HG02798 (cell line): ENCODE measurements around the gene ZNF428.
A peak's percentile ranks its signal among the peaks of the same experiment; 100 is the strongest.
"Not testable (repeated sequence)": the region's sequence is repeated elsewhere in the genome, so short reads cannot be mapped to it uniquely, and the experiment has no call there.

Experiments
- ATAC-seq: cut with Tn5 transposase; IDR thresholded peaks from one replicate; pipeline ENCODE4 v1.9.1; 2021; ENCODE audit warnings: mild to moderate bottlenecking; ENCODE audit not compliant: unreplicated experiment, poor library complexity

ZNF428 gene, protein sequence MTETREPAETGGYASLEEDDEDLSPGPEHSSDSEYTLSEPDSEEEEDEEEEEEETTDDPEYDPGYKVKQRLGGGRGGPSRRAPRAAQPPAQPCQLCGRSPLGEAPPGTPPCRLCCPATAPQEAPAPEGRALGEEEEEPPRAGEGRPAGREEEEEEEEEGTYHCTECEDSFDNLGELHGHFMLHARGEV

DNA sequence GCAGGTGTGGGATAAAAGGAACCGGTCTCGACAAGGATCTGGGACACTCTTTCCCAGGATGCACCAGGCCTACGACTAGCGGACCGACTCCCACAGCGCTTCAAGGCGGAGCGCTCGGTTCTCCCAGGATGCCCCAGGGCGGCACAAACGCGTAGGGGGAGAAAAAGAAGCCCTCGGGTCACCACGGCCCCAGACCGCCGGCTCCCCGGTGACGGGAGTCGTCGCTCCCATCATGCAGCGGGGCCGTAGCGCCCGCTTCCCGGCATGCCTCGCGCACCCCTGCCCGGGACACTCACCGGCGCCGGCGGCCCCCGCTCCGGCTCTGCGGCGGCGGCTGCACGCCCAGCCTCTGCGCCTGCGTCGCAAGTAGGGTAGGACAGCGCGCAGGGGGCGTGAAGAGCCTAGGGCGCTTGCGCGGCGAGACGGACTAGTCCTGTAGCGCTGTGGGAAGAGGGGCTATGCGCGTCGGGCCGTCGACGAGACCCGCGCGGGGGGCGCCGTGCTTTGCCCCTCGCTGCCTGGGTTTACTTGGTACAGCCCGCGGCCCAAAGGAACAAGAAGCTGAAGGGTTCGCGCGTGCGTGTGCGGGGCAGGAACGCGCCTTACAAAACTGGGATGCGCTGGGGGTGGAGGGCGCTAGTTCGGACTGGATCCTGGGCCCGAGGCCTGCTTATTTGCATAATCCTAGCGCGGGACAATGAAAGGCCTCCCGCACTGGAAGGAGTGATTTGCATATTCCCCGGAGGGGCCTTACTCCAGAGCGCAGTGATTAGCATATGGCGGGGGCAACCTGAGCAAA lies at the start of gene ZNF428:
ZNF428 (minus strand) TSS at position 368 of the 799 bp plus-strand sequence. CDS start 5,325 bp downstream, outside the sequence.
- peak; percentile 89 for ATAC-seq

DNA sequence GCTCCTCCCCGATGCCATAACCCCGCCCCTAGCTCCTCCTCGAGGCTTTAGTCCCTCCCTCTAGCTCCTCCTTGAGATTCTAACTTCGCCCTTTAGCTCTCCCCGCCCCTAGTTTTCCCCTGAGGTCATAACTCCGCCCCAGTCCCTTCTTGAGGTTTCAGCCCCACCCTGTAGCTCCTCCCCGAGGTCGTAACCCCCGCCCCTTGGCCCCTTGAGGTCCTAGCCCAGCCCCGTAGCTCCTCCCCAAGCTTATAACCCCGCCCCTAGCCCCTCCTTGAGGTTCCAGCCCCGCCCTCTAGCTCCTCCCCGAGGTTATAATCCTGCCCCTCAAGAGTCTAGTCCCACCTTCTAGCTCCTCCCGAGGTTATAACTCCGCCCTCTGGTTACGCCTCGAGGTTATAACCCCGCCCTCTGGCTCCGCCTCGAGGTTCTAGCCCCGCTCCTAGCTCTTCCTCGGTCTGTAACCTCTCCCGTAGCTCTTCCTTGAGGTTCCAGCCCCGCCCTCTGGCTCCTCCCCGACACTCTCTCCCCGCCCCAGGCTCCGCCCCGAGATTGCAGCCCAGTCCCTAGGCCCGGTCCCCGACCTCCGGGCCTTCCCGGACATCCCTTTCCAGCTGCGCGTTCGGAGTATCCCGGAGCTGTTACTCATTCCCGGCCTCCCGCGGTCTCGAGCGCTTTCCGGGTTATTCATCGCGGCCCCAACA lies 49.1 kb upstream of the ZNF428 start:
- peak; percentile 91 for ATAC-seq

DNA sequence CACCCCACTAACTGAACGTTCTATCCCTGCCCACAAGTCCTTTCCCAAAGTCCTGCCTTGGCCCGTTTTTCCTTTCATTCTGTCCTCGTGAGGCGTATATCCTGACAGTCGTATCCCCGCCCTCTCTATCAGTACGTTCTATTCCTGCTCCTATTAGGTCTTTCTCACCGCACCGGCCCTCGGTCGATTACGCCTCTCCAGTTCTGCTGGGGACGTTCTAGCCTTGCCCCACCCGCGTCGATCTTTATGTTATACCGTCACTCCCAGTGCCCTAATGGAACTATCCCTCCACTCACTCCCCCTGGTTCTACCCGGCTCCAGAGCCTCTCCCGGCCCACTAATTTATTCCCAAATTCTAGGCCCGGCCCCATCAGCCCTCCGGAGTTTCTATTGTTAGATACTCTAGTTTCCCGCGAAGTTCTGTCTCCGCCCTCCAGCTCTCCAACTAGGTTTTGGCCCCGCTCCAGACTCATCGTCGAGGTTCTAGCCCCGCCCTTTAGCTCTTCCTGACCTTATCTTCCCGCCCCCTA lies 48.5 kb upstream of the ZNF428 start:
- ATAC-seq = no peak

DNA sequence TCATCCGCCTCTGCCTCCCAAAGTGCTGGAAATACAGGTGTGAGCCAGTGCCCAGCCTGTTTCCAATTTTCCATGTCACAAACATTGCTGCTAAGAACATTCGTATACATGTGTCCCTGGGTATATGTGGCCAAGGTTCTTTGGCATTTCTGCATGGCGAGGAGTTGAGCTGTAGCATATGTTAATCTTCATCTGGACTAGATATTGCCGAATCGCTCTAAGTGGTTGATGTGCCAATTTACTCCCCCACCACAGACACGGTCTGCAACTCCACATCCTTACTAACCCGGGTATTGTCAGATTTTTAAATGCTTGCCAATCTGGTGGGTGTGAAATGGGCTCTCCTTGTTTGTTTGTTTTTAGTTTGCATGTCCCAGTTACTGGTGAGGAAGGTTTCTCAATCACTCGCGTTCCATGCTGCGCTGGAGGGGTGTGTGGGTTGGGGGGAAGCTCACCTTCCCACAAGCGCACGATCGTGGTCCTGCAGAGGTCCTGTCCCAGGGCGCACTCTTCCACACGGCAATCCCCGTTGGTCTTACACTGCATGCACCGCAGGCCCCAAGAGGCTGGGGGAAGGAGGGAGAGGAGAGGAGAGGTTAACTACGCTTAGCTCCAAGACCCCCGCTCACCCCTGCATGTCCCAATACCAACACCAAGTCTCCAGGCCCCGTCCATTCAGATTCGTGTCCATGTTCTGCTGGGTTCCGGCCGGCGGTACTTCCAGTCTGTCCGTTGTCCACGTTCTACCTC lies 47.9 kb upstream of the ZNF428 start:
- no peak for ATAC-seq

DNA sequence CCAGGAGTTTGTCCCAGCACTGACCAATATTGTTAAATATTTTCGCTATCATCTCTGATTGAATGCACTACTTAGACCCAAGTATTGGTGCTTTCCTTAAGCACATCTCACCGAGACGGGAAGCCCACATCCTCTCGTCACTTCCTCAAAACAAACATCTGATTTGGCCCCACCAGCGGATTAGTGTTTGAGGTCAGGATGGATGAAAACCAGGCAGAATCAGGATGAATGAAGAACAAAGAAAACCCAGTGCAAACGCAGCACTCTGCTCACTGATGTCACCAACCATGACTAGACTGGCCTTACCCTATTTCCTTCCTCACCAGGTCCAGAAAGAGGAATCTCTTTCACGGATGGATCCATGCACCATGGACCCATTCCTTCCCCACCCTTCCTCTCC lies 44.6 kb upstream of the ZNF428 start:
- no peak for ATAC-seq

DNA sequence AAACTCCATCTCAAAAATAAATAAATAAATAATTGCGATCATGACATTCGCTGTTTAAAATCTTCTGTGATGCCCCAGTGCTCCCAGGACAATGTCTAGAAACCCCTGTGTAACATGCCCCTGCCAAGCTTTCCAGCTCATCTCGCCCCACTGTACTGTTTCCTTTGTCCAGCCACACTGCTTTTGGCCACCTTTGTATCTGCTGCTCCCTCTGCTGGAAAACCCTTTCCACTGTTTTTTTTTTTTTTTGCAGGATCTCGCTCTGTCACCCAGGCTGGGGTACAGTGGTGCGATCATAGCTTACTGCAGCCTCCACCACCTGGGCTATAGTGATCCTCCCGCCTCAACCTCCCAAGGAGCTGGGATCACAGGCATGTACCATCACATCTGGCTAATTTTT lies 43.1 kb upstream of the ZNF428 start:
- ATAC-seq = no peak

DNA sequence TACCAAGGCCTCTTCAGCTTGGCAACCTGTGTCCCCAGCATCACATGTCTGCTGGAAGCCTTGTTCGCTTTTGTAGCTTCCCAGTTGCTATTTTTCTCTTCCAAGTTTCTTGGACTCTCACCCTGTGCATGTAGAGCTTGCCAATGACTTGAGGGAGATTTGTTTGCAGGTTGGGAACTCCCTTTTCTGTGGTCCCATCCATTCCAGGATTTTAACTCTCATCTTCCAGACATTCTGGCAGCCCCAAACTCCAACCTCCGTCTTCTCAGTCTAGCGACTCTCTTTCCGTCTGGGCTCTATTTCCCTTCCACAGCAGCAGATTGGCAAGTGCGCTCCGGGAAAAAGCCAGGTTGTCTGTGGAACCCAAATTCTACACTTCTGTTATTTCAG lies 41.5 kb upstream of the ZNF428 start:
- no peak for ATAC-seq

DNA sequence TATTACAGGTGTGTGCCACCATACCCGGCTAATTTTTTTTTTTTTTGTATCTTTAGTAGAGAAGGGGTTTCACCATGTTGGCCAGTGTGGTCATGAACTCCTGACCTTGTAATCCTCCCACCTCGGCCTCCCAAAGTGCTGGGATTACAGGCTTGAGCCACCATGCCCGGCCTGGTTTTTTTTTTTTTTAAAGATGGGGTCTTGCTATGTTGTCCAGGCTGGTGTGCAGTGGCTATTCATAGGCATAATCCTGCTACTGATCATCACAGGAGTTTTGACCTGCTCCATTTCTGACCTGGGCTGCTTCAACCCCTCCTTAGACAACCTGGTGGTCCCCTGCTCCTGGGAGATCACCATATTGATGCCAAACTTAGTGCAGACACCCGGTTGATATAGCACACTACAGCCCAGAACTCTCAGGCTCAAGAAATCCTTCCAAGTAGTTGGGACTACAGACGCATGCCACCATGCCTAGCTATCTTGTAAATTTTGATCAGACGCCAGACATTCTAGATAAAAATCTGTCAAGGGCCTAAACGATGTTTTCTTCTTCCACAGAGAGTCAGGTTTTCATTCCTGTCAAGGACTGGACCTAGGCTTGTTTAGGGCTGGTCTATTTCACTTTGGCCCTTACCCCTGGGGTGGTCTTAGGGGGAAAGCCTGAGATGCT lies 41.0 kb upstream of the ZNF428 start:
- no peak for ATAC-seq

DNA sequence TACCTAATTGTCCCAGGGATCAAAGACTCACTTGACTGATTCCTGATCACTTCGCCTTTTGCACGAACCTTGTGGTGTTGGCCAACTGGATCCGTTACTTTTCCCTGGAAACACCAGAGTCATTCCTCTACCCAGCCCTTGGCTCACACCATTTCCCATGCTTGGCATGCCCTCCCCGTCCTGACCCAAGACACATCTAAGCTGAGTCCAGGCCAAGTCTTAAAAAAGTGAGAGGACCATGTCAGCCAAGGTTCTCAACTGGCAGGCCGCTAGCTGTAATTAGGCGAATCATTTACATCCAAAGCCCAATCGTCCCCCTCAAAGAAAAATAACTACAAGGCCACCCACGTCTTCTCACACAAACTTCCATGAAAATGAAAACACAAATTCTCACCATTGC lies 39.1 kb upstream of the ZNF428 start:
- no peak for ATAC-seq

DNA sequence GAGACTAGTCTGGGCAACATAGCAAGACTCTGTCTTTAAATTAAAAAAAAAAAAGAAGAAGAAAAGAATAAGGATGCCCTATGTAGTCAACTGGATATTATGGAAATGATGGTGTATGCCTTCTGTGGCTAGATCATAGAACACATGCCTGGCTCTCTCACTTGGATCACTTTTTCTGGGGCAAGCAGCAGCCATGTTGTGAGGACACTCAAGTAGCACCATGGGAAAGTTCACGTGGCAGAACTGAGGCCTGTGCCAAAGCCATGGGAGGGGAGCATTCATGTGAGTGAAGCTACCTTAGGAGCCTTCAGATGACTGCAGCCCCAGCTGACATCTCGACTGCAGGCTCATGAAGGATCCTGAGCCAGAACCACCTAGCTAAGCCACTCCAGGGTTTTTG lies 38.6 kb upstream of the ZNF428 start:
- ATAC-seq = no peak

DNA sequence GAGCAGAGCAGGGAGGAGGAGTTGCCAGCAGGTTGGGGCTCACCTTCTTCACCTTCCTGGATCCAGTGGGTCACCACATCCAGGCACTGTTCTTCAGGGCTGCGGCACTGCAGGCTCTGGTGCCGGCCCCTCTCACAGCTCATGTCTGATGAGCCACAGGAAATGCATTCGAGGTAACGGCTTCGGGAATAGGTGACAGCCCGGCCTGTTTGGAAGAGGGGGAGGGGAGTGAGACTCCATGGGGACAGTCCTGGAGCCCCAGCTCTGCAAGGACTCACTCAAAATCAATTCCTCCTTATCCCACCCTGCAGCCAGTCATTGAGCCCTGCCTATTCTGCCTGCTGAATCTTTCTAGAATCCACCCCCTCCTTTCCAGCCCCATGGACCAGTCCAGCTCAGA lies 37.0 kb upstream of the ZNF428 start:
- no peak for ATAC-seq

DNA sequence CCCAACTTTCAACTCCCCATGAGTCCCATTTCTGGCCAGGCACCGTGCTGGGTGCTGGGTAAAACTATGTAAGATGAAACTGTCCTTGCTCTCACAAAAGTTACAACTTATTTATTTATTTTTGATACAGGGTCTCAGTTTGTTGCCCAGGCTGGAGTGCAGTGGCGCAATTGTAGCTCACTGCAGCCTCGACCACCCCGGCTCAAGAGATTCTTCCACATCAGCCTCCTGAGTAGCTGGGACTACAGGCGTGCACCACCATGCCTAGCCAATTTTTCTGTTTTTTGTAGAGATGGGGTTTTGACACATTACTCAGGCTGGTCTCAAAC lies 33.1 kb upstream of the ZNF428 start:
- no peak for ATAC-seq

DNA sequence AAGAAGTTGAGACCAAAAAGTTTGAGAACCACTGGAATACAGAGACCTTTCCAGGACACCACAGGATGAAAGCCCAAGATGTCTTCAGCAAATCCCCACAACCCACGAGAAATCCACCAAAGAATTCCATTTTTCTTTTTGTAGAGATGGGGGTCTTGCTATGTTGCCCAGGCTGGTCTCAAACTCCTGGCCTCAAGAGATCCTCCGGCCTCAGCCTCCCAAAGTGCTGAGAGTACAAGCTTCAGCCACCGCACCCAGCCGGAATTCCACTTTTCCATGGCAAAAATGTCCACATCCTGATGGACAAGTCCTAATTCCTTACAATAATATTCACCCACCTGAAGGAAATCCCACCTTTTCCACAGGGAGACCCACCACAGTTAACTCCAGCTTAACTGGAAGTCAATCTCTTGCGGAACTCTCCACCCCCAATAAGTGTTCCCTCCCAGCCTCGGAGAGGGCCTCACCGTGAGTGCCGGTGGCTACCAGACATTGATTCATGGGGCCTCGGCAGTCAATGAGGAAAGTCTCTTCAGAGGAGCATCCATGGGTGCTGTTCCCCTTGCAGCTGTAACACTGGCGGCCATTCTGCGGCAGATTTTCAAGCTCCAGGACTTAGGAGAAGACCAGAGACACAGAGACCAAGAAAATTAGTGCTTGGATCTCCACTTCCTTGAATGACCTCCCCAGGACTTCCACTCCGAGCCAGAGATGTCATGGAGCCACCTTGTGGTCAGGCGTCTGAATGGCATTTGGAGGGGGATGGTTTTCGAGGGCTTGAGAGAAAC lies 32.5 kb upstream of the ZNF428 start:
- ATAC-seq = no peak

DNA sequence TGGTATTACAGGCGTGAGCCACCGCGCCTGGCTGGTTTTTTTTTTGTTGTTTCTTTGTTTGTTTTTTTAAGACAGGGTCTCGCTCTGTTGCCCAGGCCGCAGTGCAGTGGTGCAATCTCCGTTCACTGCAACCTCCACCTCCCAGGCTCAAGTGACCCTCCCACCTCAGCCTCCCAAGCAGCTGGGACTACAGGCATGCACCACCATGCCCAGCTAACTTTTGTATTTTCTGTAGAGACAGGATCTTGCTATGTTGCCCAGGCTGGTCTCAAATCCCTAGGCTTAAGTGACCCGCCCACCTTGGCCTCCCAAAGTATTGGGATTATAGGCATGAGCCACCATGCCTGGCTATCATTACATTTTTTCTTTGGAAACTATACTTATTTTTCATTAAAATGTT lies 30.8 kb upstream of the ZNF428 start:
- not testable (repeated sequence) for ATAC-seq

DNA sequence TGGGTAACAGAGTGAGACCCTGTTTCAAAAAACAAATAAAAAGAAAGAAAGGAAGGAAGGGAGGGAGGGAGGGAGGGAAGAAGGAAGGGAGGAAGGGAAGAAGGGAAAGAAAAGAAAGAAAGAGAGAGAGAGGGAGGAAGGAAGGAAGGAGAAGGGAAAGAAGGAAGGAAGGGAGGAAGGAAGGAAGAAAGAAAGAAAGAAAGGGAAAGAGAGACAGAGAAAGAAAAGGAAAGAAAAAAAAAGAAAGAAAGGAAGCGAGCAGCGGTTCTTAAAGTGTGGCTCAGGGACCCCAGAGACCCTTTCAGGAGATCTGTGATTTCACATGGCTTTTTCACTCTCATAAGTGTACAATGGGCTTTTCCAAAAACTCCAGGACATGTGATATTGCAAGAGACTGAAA lies 30.1 kb upstream of the ZNF428 start:
- no peak for ATAC-seq

DNA sequence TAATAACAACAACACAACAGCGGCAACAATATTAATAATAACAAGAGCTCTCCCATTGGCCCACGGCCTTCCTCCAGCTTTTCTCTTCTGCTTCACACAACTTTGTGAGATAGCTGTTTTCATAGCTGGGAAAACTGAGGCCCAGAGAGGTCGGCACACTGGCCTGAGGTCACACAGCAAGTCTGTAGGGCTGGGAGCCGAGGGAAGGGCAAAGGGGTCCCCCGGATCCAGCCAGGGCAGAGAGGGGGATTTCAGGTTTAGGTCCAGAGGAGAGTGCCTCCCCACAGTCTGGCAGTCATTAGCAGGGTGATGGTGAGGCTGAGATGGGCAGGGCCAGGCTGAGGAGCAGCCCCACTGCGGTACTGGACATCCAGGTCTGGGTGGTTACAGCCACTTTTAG lies 29.2 kb upstream of the ZNF428 start:
- no peak for ATAC-seq

DNA sequence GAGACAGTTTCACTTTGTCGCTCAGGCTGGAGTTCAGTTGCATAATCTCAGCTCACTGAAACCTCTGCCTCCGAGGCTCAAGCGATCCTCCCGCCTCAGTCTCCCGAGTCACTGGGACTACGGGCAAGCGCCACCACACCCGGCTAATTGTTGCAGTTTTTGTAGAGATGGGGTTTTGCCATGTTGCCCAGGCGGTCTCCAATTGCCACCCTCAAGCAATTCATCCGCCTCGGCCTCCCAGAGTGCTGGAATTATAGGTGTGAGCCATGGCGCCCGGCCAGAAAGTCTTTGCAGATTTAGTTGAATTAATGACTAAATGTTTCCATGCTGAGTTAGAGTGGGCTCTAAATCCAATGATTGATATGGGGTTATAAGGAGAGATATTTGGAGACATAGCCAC lies 24.8 kb upstream of the ZNF428 start:
- no peak for ATAC-seq

DNA sequence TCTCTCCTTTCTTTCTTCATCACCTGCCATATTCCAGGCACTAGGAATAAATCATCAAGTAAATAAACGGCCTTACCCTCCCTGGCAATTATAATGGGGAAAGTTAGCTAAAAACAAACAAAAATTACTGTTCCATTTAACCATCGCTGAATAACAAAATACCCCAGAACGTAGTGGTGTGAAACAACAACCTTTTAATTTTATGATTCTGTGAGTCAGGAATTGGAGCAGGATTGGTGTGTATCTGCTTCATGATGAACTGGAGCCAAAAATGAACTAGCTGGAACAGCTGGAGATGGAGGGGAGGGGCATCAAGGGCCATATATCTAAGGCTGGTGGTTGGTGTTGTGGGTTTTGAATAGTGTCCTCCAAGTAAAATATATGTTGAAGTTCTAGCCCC lies 23.9 kb upstream of the ZNF428 start:
- no peak for ATAC-seq

DNA sequence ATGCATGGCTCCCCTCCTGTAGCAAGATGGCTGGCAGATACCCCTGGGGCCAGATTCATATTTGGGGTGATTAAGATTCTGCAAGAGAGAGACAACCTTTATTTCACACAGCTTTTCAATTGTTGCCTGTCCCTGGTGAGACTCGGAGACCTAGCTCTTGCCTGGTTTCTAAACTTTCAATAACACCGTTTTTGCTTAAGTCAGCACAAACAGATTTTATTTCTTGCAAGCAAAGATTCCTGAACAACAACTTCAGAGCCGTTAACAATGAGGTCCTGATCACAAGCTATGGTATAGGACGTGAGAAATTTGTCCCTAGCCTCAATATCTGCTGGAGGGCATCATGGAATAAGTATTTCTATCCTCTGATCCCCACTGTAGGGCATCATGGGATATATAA lies 23.1 kb upstream of the ZNF428 start:
- no peak for ATAC-seq
